Jurkat, Clone E6-1 (cell line): ENCODE measurements around the gene SLC9A8.
A peak's percentile ranks its signal among the peaks of the same experiment; 100 is the strongest.

ENCODE experiments used
- DNase-seq: peaks from one replicate; pipeline ENCODE4 v3.0.0-alpha.2; 2011; ENCODE audit warnings: low read depth, low spot score
- H3K4me3 ChIP-seq: 2 replicates; pipeline ENCODE4 v1.5.1; 2011; ENCODE audit warnings: mild to moderate bottlenecking, low read length, control low read depth, moderate library complexity

Gene SLC9A8

DNA sequence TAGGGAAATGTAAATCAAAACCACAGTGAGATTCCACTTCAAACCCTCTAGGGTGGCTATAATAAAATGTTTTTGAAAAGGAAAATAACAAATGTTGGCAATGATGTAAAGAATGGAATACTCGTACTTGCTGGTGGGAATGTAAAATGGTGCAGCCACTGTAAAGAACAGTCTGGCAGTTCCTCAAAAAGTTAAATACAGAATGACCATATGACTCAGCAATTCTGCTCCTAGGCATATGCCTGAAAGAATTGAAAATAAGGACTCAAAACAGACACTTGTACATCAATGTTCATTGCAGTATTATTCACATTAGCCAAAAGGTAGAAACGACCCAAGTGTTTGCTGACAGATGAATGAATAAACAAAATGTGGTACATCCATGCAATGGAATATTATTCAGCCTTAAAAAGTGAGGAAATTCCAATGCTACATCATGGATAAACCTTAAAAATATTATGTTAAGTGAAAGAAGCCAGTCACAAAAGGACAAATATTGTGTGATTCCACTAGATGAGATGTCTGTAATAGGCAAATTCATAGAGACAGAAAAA is 113.3 kb downstream of the SLC9A8 start:
- H3K4me3 ChIP-seq = no peak overlapping the region
- no peak for DNase-seq

- DNase-seq = peak; percentile 81
- no peak overlapping the region for H3K4me3 ChIP-seq
Observed at GRCh38 chr20:49928411-49929141, 115.9 kb downstream of the SLC9A8 start.

DNA sequence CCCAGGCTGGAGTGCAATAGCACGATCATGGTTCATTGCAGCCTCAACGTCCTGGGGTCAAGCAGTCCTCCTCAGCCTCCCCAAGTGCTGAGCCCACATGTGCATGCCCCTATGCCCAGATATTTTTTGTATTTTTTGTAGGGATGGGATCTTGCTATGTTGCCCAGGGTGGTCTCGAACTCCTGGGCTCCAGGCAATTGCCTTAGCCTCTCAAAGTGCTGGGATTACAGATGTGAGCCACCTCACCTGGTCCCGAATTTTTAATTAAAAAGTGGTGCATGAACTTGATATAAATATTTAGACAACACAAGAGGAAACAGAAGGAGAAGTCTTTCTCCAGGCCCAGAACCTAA is 116.5 kb downstream of the SLC9A8 start:
- H3K4me3 ChIP-seq = no peak overlapping the region
- no peak for DNase-seq

DNA sequence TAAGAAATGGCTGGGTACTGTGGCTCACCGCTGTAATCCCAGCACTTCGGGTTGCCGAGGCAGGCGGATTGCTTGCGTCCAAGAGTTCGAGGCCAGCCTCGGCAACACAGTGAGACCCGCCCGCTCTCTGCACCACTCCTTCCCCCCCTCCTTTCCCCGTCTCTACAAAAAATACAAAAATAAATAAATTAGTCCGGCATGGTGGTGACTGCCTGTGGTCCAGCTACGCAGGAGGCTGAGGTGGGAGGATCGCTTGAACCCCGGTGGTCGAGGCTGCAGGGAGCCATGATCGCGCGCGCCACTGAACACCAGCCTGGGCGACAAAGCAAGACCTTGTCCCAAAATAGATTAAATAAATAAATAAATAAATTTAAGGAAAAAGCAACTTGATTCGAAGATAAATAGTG is 123.1 kb downstream of the SLC9A8 start:
- peak overlapping the region; percentile 45 for H3K4me3 ChIP-seq
- DNase-seq = no peak

DNA sequence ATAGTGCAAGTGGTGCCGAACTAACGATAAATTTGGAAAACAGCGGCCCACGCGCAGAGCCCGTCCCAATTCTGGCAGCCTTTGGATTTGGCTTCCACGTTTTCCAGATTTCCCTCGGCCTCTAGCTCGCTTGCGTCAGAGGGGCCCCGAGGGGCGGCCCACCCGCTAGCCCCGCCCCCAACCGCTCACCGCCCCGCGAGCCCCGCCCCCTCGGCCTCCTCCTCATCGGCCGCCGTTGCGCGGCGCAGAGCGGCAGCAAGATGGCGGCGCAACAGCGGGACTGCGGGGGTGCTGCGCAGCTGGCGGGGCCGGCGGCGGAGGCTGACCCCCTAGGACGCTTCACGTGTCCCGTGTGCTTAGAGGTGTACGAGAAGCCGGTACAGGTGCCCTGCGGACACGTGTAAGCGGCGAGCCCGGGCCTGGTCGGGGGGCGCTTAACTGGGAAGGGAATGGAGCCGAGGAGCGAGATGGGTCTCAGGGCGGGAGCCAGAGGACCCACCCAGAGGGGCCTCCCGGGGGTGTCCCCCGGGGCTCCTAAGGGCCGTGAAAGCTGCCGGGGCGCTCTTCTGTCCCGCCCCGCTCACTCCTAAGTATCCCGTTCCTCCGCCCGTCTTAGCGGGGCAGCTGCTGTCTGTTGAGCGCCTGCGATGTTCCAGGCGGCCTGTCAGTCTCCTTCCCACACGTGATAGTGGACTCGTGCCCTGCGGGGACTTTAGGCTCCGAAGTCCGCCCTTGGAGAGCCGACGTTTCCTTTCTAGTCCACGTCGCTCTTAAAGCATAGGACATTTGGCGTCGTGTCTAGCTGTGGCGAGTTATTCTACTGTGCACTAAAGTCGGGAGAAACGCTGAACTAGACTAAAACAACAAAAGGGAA is 123.8 kb downstream of the SLC9A8 start, which contains the start of gene RNF114:
Gene RNF114, plus strand, starts transcription at position 245 of the 874 bp plus-strand sequence. Its CDS starts 16 bp downstream, at position 261.
- peak; percentile 86 for DNase-seq
- peak within 1 kb of the TSS; percentile 71 for H3K4me3 ChIP-seq

DNA sequence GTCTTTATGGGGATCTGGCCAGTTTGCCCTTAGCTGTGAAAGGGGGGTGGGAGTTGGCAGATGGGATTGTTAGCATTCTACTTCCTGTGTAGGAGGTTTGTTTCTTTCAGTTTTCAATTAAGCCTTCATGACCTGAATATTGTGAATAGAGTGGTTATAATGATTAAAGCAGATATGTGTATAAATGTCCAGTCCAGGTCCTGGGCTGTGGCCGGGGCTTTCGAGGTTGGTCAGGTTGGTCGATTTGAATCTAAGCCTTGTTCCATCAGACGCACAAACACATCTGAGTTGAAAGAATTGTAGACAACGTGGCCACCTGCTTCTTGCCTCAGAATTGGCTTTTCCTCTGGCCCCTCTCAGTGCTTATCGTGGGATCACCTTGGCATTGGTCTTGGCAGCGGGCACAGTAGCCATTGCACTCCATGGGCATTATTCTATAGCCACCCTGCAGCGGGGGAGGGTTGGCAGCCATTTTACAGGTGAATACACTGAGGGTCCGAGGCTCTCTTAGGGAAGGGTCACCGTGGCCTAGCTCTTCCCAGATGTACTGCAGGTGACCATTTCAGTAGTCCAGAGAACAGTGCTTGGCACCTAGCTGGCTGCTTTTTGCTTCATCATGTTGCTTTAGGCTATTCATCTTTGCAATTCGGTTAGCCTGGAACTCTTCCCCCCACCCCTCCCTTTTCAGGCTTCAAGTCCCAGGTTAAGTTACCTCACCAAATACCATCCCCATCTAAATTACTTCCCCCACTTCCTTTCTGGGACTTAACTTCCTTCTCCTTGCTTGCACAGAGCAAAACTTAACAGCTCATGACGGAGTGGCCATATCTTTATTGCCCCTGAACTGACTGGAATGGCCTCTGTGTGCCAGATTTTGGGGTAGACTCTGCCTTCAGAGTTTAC is 124.7 kb downstream of the SLC9A8 start:
- DNase-seq = no peak
- peak overlapping the region; percentile 71 for H3K4me3 ChIP-seq

DNA sequence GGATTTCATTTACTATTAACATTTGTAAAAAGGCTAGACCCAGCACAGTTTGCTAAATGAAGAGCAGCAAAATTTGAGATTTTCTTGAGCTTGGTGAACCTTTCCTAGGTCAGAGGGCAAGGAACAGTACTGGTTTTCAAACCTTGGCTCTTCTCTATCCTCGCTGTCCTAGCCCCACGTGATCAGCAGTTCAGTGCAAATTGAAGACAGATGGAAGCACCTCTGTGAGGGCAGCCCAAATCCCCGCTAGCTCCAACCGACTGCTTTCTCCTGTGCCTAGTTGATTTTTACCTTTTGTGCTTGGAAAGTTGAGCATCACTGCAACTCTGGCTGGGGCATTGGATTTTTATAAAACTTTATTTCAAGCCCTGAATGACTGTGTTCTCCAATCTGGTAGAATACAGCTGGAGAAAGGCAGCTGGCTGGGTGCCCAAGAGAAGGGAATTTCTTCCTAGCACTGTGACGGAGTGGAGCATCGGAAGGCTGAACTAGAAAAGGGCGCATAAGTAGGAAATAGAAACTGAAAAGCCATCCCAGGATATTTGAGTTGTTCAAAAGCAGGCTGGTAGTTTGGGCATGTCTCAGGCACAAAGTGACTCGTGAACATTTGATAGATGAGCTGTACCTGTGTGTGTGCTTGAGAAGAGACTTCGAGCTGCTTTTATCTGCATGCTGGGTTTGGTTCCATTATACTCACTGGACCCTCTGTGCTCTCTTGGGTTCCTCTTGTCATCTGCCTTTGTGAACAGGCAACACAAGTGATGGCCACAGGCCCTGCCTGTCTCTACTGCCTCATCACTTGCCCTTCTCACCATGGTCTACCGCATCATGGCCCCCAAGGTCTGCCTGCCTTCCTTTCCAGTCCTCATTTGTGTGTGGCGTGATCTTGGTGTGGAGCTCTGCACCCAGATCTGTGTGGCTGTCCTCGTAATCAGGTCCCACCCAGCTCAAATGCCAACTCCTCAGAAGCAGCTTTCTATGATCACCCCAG is 125.8 kb downstream of the SLC9A8 start:
- no peak overlapping the region for H3K4me3 ChIP-seq
- DNase-seq = no peak

GRCh38 chr20:49941456-49941855 is 128.8 kb downstream of the SLC9A8 start:
- H3K4me3 ChIP-seq = no peak overlapping the region
- DNase-seq = no peak
